K562 (cell line): ENCODE measurements around the gene CLIP2. TPM values are rescaled to one million over a fixed set of nuclear protein-coding genes. Genes with fewer than 3 reads are reported as not detected.

Source experiments
- CCNT2 ChIP-seq: IDR thresholded peaks from 2 replicates; pipeline ENCODE4 v1.6.1; 2011; ENCODE audit warnings: borderline replicate concordance, low read depth, mild to moderate bottlenecking, moderate library complexity, mixed read lengths, low read length; ENCODE audit not compliant: insufficient read length; ENCODE audit errors: extremely low read depth
- CREB5 ChIP-seq: fragments of 250-450 bp; sonication (Bioruptor Pico); IDR thresholded peaks from 2 replicates; pipeline ENCODE4 v1.5.0; 2020; ENCODE audit warnings: mild to moderate bottlenecking
- CXXC5 ChIP-seq: fragments of 250-450 bp; sonication (Bioruptor Pico); IDR thresholded peaks from 2 replicates; pipeline ENCODE4 v1.8.0; 2022; ENCODE audit warnings: inconsistent platforms, mild to moderate bottlenecking, moderate library complexity
- FOS ChIP-seq: IDR thresholded peaks from 3 replicates; pipeline ENCODE4 v1.6.1; 2011; ENCODE audit not compliant: insufficient read length; ENCODE audit errors: extremely low read depth
- GTF2B ChIP-seq: IDR thresholded peaks from 2 replicates; pipeline ENCODE4 v1.6.1; 2011; ENCODE audit not compliant: insufficient read length; ENCODE audit errors: extremely low read depth
- MGA ChIP-seq: fragments of 450-650 bp; IDR thresholded peaks from 2 replicates; pipeline ENCODE4 v1.6.1; 2016; ENCODE audit warnings: mild to moderate bottlenecking, moderate library complexity
- PURB ChIP-seq: sonication (generic); formaldehyde crosslinking; IDR thresholded peaks from 2 replicates; pipeline ENCODE4 v1.9.0; 2021; ENCODE audit warnings: low read depth, mild to moderate bottlenecking, missing genetic modification reagents
- ZBTB12 ChIP-seq: fragments of 250-450 bp; sonication (Bioruptor Pico); IDR thresholded peaks from 2 replicates; pipeline ENCODE4 v1.4.0; 2020
- ZNF511 ChIP-seq: sonication (generic); formaldehyde crosslinking; IDR thresholded peaks from 2 replicates; pipeline ENCODE4 v1.8.0; 2022; ENCODE audit warnings: mild to moderate bottlenecking, missing genetic modification reagents
- ZNF644 ChIP-seq: fragments of 200-800 bp; sonication (Bioruptor generic); IDR thresholded peaks from 2 replicates; pipeline ENCODE4 v1.6.1; 2016; ENCODE audit warnings: low read depth, missing genetic modification characterization, missing compliant biosample characterization
- polyA plus RNA-seq, 8 experiments: library from polyadenylated mRNA; depleted of rRNA in 4 of 8; stranded (reverse) in 5 of 8; unstranded in 3 of 8; fragments of >200 nt; fragmentation: Nextera tagmentation in 2 of 8; fragmentation: Illumina TruSeq in 1 of 8; extraction: Ambion mirVana in 2 of 8; extraction: Trizol in 1 of 8; gene quantifications; 2 replicates each; pipeline versions ENCODE4 v1.2.1 to v1.2.3, GENCODE V29; 2011 to 2014; ENCODE audit warnings: inconsistent platforms in 1 of 8, missing spikeins in 1 of 8
- total RNA-seq, 7 experiments: library from RNA; depleted of rRNA in 6 of 7; stranded (reverse); fragments of >200 nt in 6 of 7; fragmentation: Illumina TruSeq in 2 of 7; extraction: Trizol in 2 of 7; gene quantifications; 2 replicates each; pipeline versions ENCODE4 v1.2.1 to v1.2.3, GENCODE V29; 2011 to 2021; ENCODE audit warnings: low replicate concordance in 1 of 7

The CLIP2 gene
- total and polyA plus RNA-seq, 9 of the 15 experiments (the other 6 are each of a cell fraction or from before 2014, with no cell fraction given) = 0.07 to 5.4 (median 2.1) TPM

GRCh38 chr7:74254129-74254857, 34.9 kb upstream of the CLIP2 start, which contains the start of gene RFC2 (continued):
- TF ChIP-seq MGA (peak; percentile 77), ZNF511 (CRISPR knock-in tag) (peak; percentile 93; the same call in 1 of the 2 replicates), PURB (CRISPR knock-in tag) (no peak), GTF2B (no peak), ZNF644 (tag) (no peak), CXXC5 (CRISPR knock-in tag) (peak; percentile 95), FOS (no peak), ZBTB12 (CRISPR knock-in tag) (peak; percentile 83), CCNT2 (peak; percentile 88), CREB5 (no peak)
